Measurements from ENCODE around the gene SRPK3. TPM values are rescaled to one million over a fixed set of nuclear protein-coding genes. Genes with fewer than 3 reads are reported as not detected.

The SRPK3 gene
- total RNA-seq (4.3 TPM), polyA plus RNA-seq (2.3 TPM)

- DNase-seq (ENCODE audit: extremely low spot score): no peak
- no peak within 1 kb of the TSS for H3K4me3 ChIP-seq (ENCODE audit: low read depth, low read length)
- peak within 1 kb of the TSS; percentile 43 for H3K27ac ChIP-seq (ENCODE audit: low read depth)
- peaks cover 4% of the 10 kb centered on the region for H3K36me3 ChIP-seq (ENCODE audit: insufficient read depth)
- WGBS: 7% methylated on average over 52 of the region's 52 CpGs
- no peaks in the 10 kb centered on the region for H3K4me1 ChIP-seq (ENCODE audit: insufficient read depth)
Observed at GRCh38 chrX:153780678-153781427, at the start of gene SRPK3. Gene SRPK3, plus strand, starts transcription at chrX:153781041. Its CDS starts 46 bp downstream, at chrX:153781087.

GRCh38 chrX:153731117-153731844 lies 49.6 kb upstream of the SRPK3 start:
- Histone ChIP-seq H3K36me3 (ENCODE audit: insufficient read depth) (no peaks in the 10 kb centered on the region), H3K4me1 (ENCODE audit: insufficient read depth) (no peaks in the 10 kb centered on the region), H3K4me3 (ENCODE audit: low read depth, low read length) (no peak overlapping the region), H3K27ac (ENCODE audit: low read depth) (no peak overlapping the region)
- no peak for DNase-seq (ENCODE audit: extremely low spot score)
- 78% methylated on average over 6 of the region's 6 CpGs for WGBS

GRCh38 chrX:153731845-153732215 lies 49.0 kb upstream of the SRPK3 start:
- DNase-seq (ENCODE audit: extremely low spot score): no peak
- Histone ChIP-seq H3K27ac (ENCODE audit: low read depth) (no peak overlapping the region), H3K4me1 (ENCODE audit: insufficient read depth) (no peaks in the 10 kb centered on the region), H3K4me3 (ENCODE audit: low read depth, low read length) (no peak overlapping the region), H3K36me3 (ENCODE audit: insufficient read depth) (no peaks in the 10 kb centered on the region)
- 65% methylated on average over 3 of the region's 3 CpGs for WGBS

- Histone ChIP-seq H3K4me1 (ENCODE audit: insufficient read depth) (no peaks in the 10 kb centered on the region), H3K36me3 (ENCODE audit: insufficient read depth) (no peaks in the 10 kb centered on the region), H3K4me3 (ENCODE audit: low read depth, low read length) (no peak overlapping the region), H3K27ac (ENCODE audit: low read depth) (no peak overlapping the region)
- WGBS: 93% methylated on average over 14 of the region's 14 CpGs
- DNase-seq (ENCODE audit: extremely low spot score): no peak
Observed at GRCh38 chrX:153732401-153732800, 48.4 kb upstream of the SRPK3 start.

GRCh38 chrX:153733651-153734240 lies 47.1 kb upstream of the SRPK3 start:
- Histone ChIP-seq H3K27ac (ENCODE audit: low read depth) (no peak overlapping the region), H3K4me3 (ENCODE audit: low read depth, low read length) (no peak overlapping the region), H3K4me1 (ENCODE audit: insufficient read depth) (no peaks in the 10 kb centered on the region), H3K36me3 (ENCODE audit: insufficient read depth) (no peaks in the 10 kb centered on the region)
- WGBS: 89% methylated on average over 15 of the region's 15 CpGs
- no peak for DNase-seq (ENCODE audit: extremely low spot score)

- WGBS: 96% methylated on average over 2 of the region's 2 CpGs
- Histone ChIP-seq H3K4me3 (ENCODE audit: low read depth, low read length) (no peak overlapping the region), H3K27ac (ENCODE audit: low read depth) (no peak overlapping the region), H3K4me1 (ENCODE audit: insufficient read depth) (no peaks in the 10 kb centered on the region), H3K36me3 (ENCODE audit: insufficient read depth) (no peaks in the 10 kb centered on the region)
- DNase-seq (ENCODE audit: extremely low spot score): no peak
Observed at GRCh38 chrX:153734871-153735270, 46.0 kb upstream of the SRPK3 start.

GRCh38 chrX:153735274-153735673 lies 45.6 kb upstream of the SRPK3 start:
- no peaks in the 10 kb centered on the region for H3K36me3 ChIP-seq (ENCODE audit: insufficient read depth)
- DNase-seq (ENCODE audit: extremely low spot score): no peak
- 83% methylated on average over 9 of the region's 9 CpGs for WGBS

GRCh38 chrX:153736071-153736820 lies 44.6 kb upstream of the SRPK3 start:
- Histone ChIP-seq H3K4me1 (ENCODE audit: insufficient read depth) (no peaks in the 10 kb centered on the region), H3K4me3 (ENCODE audit: low read depth, low read length) (no peak overlapping the region), H3K27ac (ENCODE audit: low read depth) (no peak overlapping the region), H3K36me3 (ENCODE audit: insufficient read depth) (no peaks in the 10 kb centered on the region)
- no peak for DNase-seq (ENCODE audit: extremely low spot score)
- WGBS: 85% methylated on average over 30 of the region's 30 CpGs

More at GRCh38 chrX:153735274-153735673, 45.6 kb upstream of the SRPK3 start:
- Histone ChIP-seq H3K27ac (ENCODE audit: low read depth) (no peak overlapping the region), H3K4me3 (ENCODE audit: low read depth, low read length) (no peak overlapping the region), H3K4me1 (ENCODE audit: insufficient read depth) (no peaks in the 10 kb centered on the region)

GRCh38 chrX:153736871-153737441 lies 43.9 kb upstream of the SRPK3 start:
- 78% methylated on average over 15 of the region's 15 CpGs for WGBS
- Histone ChIP-seq H3K27ac (ENCODE audit: low read depth) (no peak overlapping the region), H3K4me1 (ENCODE audit: insufficient read depth) (no peaks in the 10 kb centered on the region), H3K36me3 (ENCODE audit: insufficient read depth) (no peaks in the 10 kb centered on the region), H3K4me3 (ENCODE audit: low read depth, low read length) (no peak overlapping the region)
- DNase-seq (ENCODE audit: extremely low spot score): no peak

GRCh38 chrX:153738056-153738605 lies 42.7 kb upstream of the SRPK3 start:
- Histone ChIP-seq H3K4me1 (ENCODE audit: insufficient read depth) (no peaks in the 10 kb centered on the region), H3K36me3 (ENCODE audit: insufficient read depth) (no peaks in the 10 kb centered on the region), H3K4me3 (ENCODE audit: low read depth, low read length) (no peak overlapping the region), H3K27ac (ENCODE audit: low read depth) (no peak overlapping the region)
- 91% methylated on average over 26 of the region's 27 CpGs for WGBS
- no peak for DNase-seq (ENCODE audit: extremely low spot score)

- Histone ChIP-seq H3K4me3 (ENCODE audit: low read depth, low read length) (no peak overlapping the region), H3K4me1 (ENCODE audit: insufficient read depth) (no peaks in the 10 kb centered on the region), H3K27ac (ENCODE audit: low read depth) (no peak overlapping the region), H3K36me3 (ENCODE audit: insufficient read depth) (no peaks in the 10 kb centered on the region)
- no peak for DNase-seq (ENCODE audit: extremely low spot score)
- 81% methylated on average over 29 of the region's 29 CpGs for WGBS
Observed at GRCh38 chrX:153739754-153740486, 40.9 kb upstream of the SRPK3 start.

- Histone ChIP-seq H3K27ac (ENCODE audit: low read depth) (no peak overlapping the region), H3K4me3 (ENCODE audit: low read depth, low read length) (no peak overlapping the region), H3K4me1 (ENCODE audit: insufficient read depth) (no peaks in the 10 kb centered on the region), H3K36me3 (ENCODE audit: insufficient read depth) (no peaks in the 10 kb centered on the region)
- WGBS: 85% methylated on average over 15 of the region's 16 CpGs
- DNase-seq (ENCODE audit: extremely low spot score): no peak
Observed at GRCh38 chrX:153740631-153741222, 40.1 kb upstream of the SRPK3 start.
